GM19351 (cell line): ENCODE data around the gene RRP1B.
"Not testable (repeated sequence)": the region's sequence is repeated elsewhere in the genome, so short reads cannot be mapped to it uniquely, and the experiment has no call there.

ENCODE experiments used
- ATAC-seq: cut with Tn5 transposase; IDR thresholded peaks from one replicate; pipeline ENCODE4 v1.9.1; 2021; ENCODE audit warnings: mild to moderate bottlenecking, moderate library complexity; ENCODE audit not compliant: unreplicated experiment

Gene RRP1B

GRCh38 chr21:43659136-43660000 lies at the start of gene RRP1B, which contains the start of gene HSF2BP:
Gene RRP1B, plus strand, starts transcription at chr21:43659560. Its CDS starts 105 bp downstream, at chr21:43659665.
Gene HSF2BP, minus strand, starts transcription at chr21:43659488. Its CDS starts 1,392 bp downstream, at chr21:43658096.
- ATAC-seq = peak; percentile 82

- ATAC-seq = no peak
Observed at GRCh38 chr21:43611598-43612369, 47.6 kb upstream of the RRP1B start.

- ATAC-seq = no peak
Observed at GRCh38 chr21:43613755-43614638, 45.4 kb upstream of the RRP1B start.

- ATAC-seq = no peak
Observed at GRCh38 chr21:43614839-43615238, 44.5 kb upstream of the RRP1B start.

- ATAC-seq = not testable (repeated sequence)
Observed at GRCh38 chr21:43616861-43617260, 42.5 kb upstream of the RRP1B start.

- ATAC-seq = no peak
Observed at GRCh38 chr21:43618940-43619339, 40.4 kb upstream of the RRP1B start.

- no peak for ATAC-seq
Observed at GRCh38 chr21:43619344-43619743, 40.0 kb upstream of the RRP1B start.

GRCh38 chr21:43619856-43620255 lies 39.5 kb upstream of the RRP1B start:
- ATAC-seq = no peak

GRCh38 chr21:43622796-43623195 lies 36.6 kb upstream of the RRP1B start:
- no peak for ATAC-seq

GRCh38 chr21:43623588-43623987 lies 35.8 kb upstream of the RRP1B start:
- no peak for ATAC-seq

- no peak for ATAC-seq
Observed at GRCh38 chr21:43624339-43624738, 35.0 kb upstream of the RRP1B start.

GRCh38 chr21:43626390-43626789 lies 33.0 kb upstream of the RRP1B start:
- ATAC-seq = no peak

- ATAC-seq = no peak
Observed at GRCh38 chr21:43627527-43627926, 31.8 kb upstream of the RRP1B start.

- no peak for ATAC-seq
Observed at GRCh38 chr21:43631411-43632107, 27.8 kb upstream of the RRP1B start.

GRCh38 chr21:43632373-43632905 lies 26.9 kb upstream of the RRP1B start:
- no peak for ATAC-seq

GRCh38 chr21:43634618-43635017 lies 24.7 kb upstream of the RRP1B start:
- ATAC-seq = no peak

- no peak for ATAC-seq
Observed at GRCh38 chr21:43635436-43635835, 23.9 kb upstream of the RRP1B start.

GRCh38 chr21:43637530-43638158 lies 21.7 kb upstream of the RRP1B start:
- ATAC-seq = no peak
